Endothelial cell (in vitro differentiated cells): Measurements from ENCODE around the gene QSER1. TPM values are rescaled to one million over a fixed set of nuclear protein-coding genes. Genes with fewer than 3 reads are reported as not detected.

Source experiments
- DNase-seq: peaks from one replicate; pipeline ENCODE4 v3.0.0; 2021; ENCODE audit warnings: low spot score
- H3K27ac Mint-ChIP-seq: one replicate; pipeline ENCODE4 v1.8.0; 2021; ENCODE audit warnings: mixed read lengths, inconsistent platforms; ENCODE audit not compliant: unreplicated experiment
- H3K27me3 Mint-ChIP-seq: one replicate; pipeline ENCODE4 v1.8.0; 2021; ENCODE audit warnings: mild to moderate bottlenecking, moderate library complexity, mixed read lengths, inconsistent platforms; ENCODE audit not compliant: unreplicated experiment
- H3K36me3 Mint-ChIP-seq: one replicate; pipeline ENCODE4 v1.8.0; 2021; ENCODE audit warnings: mild to moderate bottlenecking, low read depth, mixed read lengths, inconsistent platforms; ENCODE audit not compliant: unreplicated experiment
- H3K4me1 Mint-ChIP-seq: one replicate; pipeline ENCODE4 v1.8.0; 2021; ENCODE audit warnings: mild to moderate bottlenecking, mixed read lengths, inconsistent platforms; ENCODE audit not compliant: unreplicated experiment
- H3K4me3 Mint-ChIP-seq: one replicate; pipeline ENCODE4 v1.8.0; 2021; ENCODE audit warnings: mild to moderate bottlenecking, mixed read lengths, inconsistent platforms; ENCODE audit not compliant: unreplicated experiment
- H3K9me3 Mint-ChIP-seq: one replicate; pipeline ENCODE4 v1.8.0; 2021; ENCODE audit warnings: mixed read lengths, inconsistent platforms; ENCODE audit not compliant: unreplicated experiment
- total RNA-seq: library from RNA; stranded (reverse); fragmentation: NEBNext Ultra II Directional; extraction: Animal tissue kit (Norgen Biotek cat#: 25700); gene quantifications from one replicate; pipeline ENCODE4 v1.2.1, GENCODE V29; 2021; ENCODE audit not compliant: unreplicated experiment
- TF ChIP-seq, protein P1 (sequence below): fragments of 200-600 bp; sonication (generic); IDR thresholded peaks from one replicate; pipeline ENCODE4 v1.5.0; 2021; ENCODE audit warnings: antibody characterized with exemption; ENCODE audit not compliant: unreplicated experiment

The QSER1 gene
- total RNA-seq, 1 donor from 2014 or later: 57.4 TPM

DNA sequence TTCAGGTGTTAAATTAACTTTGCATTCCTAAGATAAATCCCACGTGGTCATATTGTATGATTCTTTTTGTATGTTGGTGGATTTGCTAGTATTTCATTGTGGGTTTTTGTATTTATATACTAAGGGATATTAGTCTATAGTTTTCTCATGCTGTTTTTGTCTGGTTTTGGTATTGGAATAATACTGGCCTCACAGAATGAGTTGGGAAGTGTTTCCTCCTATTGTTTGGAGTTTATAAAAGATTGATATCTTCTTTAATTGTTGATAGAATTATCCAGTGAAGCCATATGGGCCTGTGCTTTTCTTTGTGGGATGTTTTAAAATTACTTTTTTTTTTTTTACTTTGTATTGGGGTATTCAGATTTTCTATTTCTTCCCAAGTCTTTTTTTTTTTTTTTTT, 59.8 kb downstream of the QSER1 start:
- Mint-ChIP-seq H3K36me3 (peaks cover 9% of the 10 kb centered on the region), H3K27me3 (no peaks in the 10 kb centered on the region), H3K27ac (peak overlapping the region; percentile 64), H3K4me1 (peaks cover 19% of the 10 kb centered on the region), H3K9me3 (no peaks in the 10 kb centered on the region), H3K4me3 (no peak overlapping the region)
- DNase-seq: no peak
- TF ChIP-seq, protein P1, sequence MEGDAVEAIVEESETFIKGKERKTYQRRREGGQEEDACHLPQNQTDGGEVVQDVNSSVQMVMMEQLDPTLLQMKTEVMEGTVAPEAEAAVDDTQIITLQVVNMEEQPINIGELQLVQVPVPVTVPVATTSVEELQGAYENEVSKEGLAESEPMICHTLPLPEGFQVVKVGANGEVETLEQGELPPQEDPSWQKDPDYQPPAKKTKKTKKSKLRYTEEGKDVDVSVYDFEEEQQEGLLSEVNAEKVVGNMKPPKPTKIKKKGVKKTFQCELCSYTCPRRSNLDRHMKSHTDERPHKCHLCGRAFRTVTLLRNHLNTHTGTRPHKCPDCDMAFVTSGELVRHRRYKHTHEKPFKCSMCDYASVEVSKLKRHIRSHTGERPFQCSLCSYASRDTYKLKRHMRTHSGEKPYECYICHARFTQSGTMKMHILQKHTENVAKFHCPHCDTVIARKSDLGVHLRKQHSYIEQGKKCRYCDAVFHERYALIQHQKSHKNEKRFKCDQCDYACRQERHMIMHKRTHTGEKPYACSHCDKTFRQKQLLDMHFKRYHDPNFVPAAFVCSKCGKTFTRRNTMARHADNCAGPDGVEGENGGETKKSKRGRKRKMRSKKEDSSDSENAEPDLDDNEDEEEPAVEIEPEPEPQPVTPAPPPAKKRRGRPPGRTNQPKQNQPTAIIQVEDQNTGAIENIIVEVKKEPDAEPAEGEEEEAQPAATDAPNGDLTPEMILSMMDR: no peak

DNA sequence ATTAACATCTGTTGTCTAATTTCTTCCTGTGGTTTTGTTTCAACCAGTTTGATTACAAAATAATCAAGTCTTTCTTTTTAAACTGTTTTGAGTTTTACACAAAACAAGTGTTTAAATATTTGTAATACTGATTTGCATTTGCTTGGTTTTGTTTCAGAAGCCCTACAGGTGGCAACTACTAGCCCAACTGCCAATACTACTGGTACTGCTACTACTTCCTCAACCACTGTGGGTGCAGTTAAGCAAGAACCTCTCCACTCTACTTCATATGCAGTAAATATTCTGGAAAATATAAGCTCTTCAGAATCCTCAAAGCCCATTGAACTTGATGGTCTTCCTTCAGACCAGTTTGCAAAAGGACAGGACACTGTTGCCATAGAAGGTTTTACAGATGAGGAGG, 61.1 kb downstream of the QSER1 start:
- peaks cover 11% of the 10 kb centered on the region for H3K4me1 Mint-ChIP-seq
- H3K36me3 Mint-ChIP-seq: peaks cover 4% of the 10 kb centered on the region

DNA sequence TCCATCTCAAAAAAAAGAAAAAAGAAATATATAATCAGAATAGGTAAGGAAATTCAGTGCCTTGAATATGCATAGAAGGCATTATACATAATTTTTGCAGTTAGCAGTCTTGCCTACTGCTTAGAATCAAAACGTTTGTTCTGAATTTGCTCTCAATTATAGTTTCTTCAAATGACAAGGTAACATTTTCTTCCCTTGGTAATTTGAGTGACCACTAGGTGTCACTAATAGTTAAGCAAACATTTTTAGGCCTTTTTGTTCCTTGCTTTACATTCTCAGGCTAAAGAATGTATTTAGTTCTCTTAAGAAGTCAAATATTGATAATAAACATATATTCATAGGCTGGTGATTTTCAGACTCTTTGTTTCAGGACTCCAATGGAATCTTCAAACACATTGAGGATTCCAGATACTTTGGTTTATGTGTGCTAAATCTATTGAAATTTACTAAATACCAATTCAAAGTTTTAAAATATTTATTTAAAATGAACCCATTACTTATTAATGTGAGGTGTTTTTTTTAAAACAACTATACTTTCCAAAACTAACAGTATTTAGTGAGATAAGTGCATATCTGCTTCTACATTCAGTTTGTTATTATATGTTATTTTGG, 68.0 kb downstream of the QSER1 start:
- DNase-seq: no peak
- H3K36me3 Mint-ChIP-seq: peaks cover 16% of the 10 kb centered on the region

More for the DNA sequence above, 61.1 kb downstream of the QSER1 start:
- Mint-ChIP-seq H3K4me3 (no peak overlapping the region), H3K9me3 (no peaks in the 10 kb centered on the region), H3K27ac (no peak overlapping the region), H3K27me3 (no peaks in the 10 kb centered on the region)
- TF ChIP-seq, protein P1: no peak
- DNase-seq: no peak

DNA sequence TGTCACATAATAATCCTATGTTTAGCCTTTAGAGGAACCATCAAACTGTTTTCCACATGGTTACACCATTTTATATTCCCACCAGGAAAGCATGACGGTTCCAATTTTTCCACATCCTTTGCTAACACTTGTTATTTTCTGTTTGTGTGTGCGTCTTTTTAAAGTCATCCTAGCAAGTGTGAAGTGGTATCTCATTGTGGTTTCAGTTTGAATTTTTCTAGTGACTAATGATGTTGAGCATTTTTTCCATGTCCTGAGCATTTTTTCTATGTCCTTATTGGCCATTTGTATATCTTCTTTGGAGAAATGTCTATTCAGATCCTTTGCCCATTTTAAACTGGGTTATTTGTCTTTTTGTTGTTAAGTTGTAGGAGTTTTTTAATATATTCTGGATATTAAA, 69.4 kb downstream of the QSER1 start:
- H3K9me3 Mint-ChIP-seq: no peaks in the 10 kb centered on the region
- no peak overlapping the region for H3K27ac Mint-ChIP-seq
- H3K27me3 Mint-ChIP-seq: peaks cover 2% of the 10 kb centered on the region
- no peaks in the 10 kb centered on the region for H3K4me1 Mint-ChIP-seq
- H3K4me3 Mint-ChIP-seq: no peak overlapping the region
- peaks cover 23% of the 10 kb centered on the region for H3K36me3 Mint-ChIP-seq
- DNase-seq: no peak
- TF ChIP-seq, protein P1: no peak

More for the DNA sequence above, 68.0 kb downstream of the QSER1 start:
- no peaks in the 10 kb centered on the region for H3K9me3 Mint-ChIP-seq
- no peak overlapping the region for H3K4me3 Mint-ChIP-seq
- peaks cover 2% of the 10 kb centered on the region for H3K27me3 Mint-ChIP-seq
- no peaks in the 10 kb centered on the region for H3K4me1 Mint-ChIP-seq
- H3K27ac Mint-ChIP-seq: no peak overlapping the region
- TF ChIP-seq, protein P1: peak; percentile 64

DNA sequence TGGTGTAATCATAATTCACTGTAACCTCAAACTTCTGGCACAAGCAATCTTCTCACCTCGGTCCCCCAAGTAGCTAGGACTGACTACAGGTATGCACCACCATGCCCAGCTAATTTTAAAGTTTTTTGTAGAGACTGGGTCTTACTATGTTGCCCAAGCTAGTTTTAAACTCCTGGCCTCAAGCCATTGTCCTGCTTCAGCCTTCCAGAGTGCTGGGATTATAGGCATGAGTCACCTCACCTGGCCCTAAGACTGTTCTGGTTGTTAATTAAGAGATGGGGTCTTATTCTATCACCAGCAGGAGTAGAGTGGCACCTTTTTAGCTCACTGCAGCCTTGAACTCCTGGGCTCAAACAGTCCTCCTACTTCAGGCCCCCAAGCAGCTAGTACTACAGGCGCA, 71.1 kb downstream of the QSER1 start:
- DNase-seq: no peak
- no peak overlapping the region for H3K4me3 Mint-ChIP-seq
- H3K27ac Mint-ChIP-seq: no peak overlapping the region
- H3K36me3 Mint-ChIP-seq: peaks cover 23% of the 10 kb centered on the region
- TF ChIP-seq, protein P1: no peak
- no peaks in the 10 kb centered on the region for H3K4me1 Mint-ChIP-seq
- no peaks in the 10 kb centered on the region for H3K9me3 Mint-ChIP-seq
- H3K27me3 Mint-ChIP-seq: peaks cover 2% of the 10 kb centered on the region
